Lower lobe of right lung (tissue), 2 donors: ENCODE results near the gene SKAP1. TPM values are rescaled to one million over a fixed set of nuclear protein-coding genes. Genes with fewer than 3 reads are reported as not detected.

ENCODE experiments used
- ATAC-seq, 2 donors: fragments of 200-7000 bp; cut with Tn5 transposase; one replicate each; pipeline ENCODE4 v1.9.1; 2020 to 2022; ENCODE audit warnings: mild to moderate bottlenecking in 2 of 2, moderate library complexity in 2 of 2
- DNase-seq: peaks from one replicate; pipeline ENCODE4 v3.0.0-alpha.2; 2020
- H3K27ac ChIP-seq: fragments of 200-600 bp; one replicate; pipeline ENCODE4 v1.8.0; 2022
- H3K27me3 ChIP-seq: fragments of 200-600 bp; one replicate; pipeline ENCODE4 v1.8.0; 2022; ENCODE audit warnings: low read depth
- H3K36me3 ChIP-seq: fragments of 200-600 bp; one replicate; pipeline ENCODE4 v1.8.0; 2022; ENCODE audit warnings: mild to moderate bottlenecking
- H3K4me1 ChIP-seq: fragments of 200-600 bp; one replicate; pipeline ENCODE4 v1.8.0; 2022
- H3K4me3 ChIP-seq: fragments of 200-600 bp; one replicate; pipeline ENCODE4 v1.8.0; 2022; ENCODE audit warnings: mild to moderate bottlenecking
- H3K9me3 ChIP-seq: fragments of 200-600 bp; one replicate; pipeline ENCODE4 v1.8.0; 2022
- intact Hi-C: fragments of 100-400 bp; cut with DNase I; formaldehyde crosslinking; loops from one replicate; pipeline ENCODE4 v1.11.0; 2022
- total RNA-seq: library from RNA; stranded (reverse); fragmentation: NEBNext Ultra II Directional; extraction: Animal tissue kit (Norgen Biotek cat#: 25700); gene quantifications from one replicate; pipeline ENCODE4 v1.2.1, GENCODE V29; 2021
- TF ChIP-seq, protein P1 (sequence below): fragments of 200-600 bp; IDR thresholded peaks from one replicate; pipeline ENCODE4 v1.8.0; 2022; ENCODE audit warnings: antibody characterized with exemption, mild to moderate bottlenecking
- donor health status: DM: no; HTN: yes; CAD: no; lungs with severe emphysema.

Gene SKAP1
- total RNA-seq, 1 donor from 2014 or later, result 6.4 TPM

DNA sequence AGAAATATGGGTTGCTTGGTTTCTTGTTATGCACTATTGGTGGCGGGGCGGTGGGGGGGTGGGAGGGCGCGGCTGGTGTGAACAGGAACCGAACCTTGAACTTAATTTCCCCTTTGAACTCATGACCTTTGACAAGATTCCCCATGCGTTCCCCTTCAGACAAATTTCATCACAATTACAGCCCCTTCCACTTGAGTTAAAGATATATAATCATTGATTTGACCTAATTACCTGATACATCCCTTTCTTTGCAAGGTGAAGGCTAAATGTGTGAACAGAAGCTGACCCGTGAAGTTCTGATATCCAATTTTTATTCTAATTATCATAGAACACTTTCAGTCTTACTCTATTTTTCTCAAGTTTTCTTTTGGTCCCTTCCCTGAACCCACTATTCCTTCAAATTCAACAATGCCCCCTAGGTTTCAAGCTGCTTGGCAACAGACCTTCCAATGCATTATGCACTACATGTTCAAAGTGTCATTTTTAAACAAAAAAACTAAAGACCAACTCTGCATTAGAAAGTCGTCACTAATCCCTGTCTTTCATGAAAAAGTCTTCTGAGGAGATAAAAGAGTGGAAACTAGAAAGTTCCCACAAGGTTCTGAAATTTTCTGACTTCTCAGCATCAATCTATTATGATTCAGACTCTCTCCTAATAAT, 116.8 kb downstream of the SKAP1 start:
- TF ChIP-seq, protein P1, sequence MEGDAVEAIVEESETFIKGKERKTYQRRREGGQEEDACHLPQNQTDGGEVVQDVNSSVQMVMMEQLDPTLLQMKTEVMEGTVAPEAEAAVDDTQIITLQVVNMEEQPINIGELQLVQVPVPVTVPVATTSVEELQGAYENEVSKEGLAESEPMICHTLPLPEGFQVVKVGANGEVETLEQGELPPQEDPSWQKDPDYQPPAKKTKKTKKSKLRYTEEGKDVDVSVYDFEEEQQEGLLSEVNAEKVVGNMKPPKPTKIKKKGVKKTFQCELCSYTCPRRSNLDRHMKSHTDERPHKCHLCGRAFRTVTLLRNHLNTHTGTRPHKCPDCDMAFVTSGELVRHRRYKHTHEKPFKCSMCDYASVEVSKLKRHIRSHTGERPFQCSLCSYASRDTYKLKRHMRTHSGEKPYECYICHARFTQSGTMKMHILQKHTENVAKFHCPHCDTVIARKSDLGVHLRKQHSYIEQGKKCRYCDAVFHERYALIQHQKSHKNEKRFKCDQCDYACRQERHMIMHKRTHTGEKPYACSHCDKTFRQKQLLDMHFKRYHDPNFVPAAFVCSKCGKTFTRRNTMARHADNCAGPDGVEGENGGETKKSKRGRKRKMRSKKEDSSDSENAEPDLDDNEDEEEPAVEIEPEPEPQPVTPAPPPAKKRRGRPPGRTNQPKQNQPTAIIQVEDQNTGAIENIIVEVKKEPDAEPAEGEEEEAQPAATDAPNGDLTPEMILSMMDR, result no peak
- intact Hi-C loops, result no loop called here
- Histone ChIP-seq H3K4me3 (no peak overlapping the region), H3K9me3 (no peaks in the 10 kb centered on the region), H3K36me3 (no peaks in the 10 kb centered on the region), H3K4me1 (no peaks in the 10 kb centered on the region), H3K27ac (no peak overlapping the region), H3K27me3 (peaks cover 55% of the 10 kb centered on the region)
- DNase-seq (no peak), ATAC-seq (no peak)

DNA sequence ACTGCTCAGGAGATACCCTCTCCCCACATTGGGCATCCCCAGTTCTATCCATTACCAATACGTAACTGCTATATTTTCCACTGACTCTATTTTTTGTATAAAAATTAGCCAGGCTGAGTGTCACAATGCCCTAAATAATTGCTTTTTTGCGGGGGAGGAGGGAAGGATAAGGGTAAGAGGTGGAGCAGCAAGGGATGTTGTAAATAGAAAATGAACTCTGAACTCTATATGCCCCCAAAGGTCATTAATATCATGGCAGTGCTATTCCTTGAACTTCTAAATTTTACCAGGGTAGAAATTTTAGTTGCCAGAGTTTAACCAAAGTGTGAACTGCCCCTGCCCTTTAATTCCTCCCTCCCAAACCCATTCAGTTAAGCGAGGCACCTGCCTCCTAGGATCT, 118.7 kb downstream of the SKAP1 start:
- no peaks in the 10 kb centered on the region for H3K36me3 ChIP-seq
- DNase-seq, result no peak
- no peak overlapping the region for H3K4me3 ChIP-seq
- no peaks in the 10 kb centered on the region for H3K4me1 ChIP-seq
- H3K27me3 ChIP-seq, result peaks cover 67% of the 10 kb centered on the region
- TF ChIP-seq, protein P1, result no peak
- no peak overlapping the region for H3K27ac ChIP-seq
- no peak for ATAC-seq
- no peaks in the 10 kb centered on the region for H3K9me3 ChIP-seq
- intact Hi-C loops, result no loop called here

DNA sequence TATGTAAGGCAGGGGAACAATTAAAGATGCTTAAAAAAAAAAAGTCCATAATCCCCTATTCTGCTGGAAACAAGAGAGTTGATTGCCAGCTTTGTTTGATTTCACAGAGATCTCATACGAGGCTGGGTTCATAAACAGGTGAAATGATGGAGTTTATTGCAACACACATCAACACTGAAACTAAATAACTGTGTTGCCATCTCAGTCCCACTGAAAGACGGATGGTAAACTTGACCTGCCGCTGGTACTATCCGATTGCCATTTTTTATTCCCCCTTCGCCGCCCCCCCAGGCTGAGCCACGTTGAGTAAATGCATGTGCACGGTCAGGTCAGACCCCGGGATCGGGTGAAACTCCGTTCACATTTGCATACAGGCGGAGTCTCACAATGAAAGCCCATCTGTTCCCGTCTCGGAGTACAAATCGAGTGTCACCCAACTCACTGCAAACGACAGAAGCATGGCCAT, 119.2 kb downstream of the SKAP1 start:
- H3K4me1 ChIP-seq, result no peaks in the 10 kb centered on the region
- no peak for ATAC-seq
- no peaks in the 10 kb centered on the region for H3K9me3 ChIP-seq
- DNase-seq, result no peak
- intact Hi-C loops, result no loop called here
- H3K27ac ChIP-seq, result no peak overlapping the region
- no peaks in the 10 kb centered on the region for H3K36me3 ChIP-seq
- TF ChIP-seq, protein P1, result no peak
- no peak overlapping the region for H3K4me3 ChIP-seq
- H3K27me3 ChIP-seq, result peaks cover 67% of the 10 kb centered on the region

DNA sequence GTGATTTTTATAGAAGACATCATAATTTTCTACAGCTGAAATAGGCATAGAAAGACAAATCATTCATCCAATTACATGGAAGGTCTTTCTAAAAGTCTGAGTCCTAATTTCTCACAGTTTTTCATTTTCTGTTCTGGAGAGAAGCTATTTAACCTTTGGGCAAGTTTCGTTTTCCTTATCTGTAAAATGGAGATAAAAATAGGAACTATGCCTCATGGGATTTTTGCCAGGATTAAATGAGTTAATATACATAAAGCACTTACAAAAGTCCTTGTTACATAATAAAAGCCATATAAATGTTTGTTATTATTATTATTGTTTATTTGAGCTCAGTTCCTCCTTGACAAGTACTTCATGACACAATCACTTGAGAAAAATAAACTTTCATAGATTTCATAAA, 121.4 kb downstream of the SKAP1 start:
- TF ChIP-seq, protein P1, result no peak
- Histone ChIP-seq H3K9me3 (no peaks in the 10 kb centered on the region), H3K27me3 (peaks cover 74% of the 10 kb centered on the region), H3K27ac (no peak overlapping the region), H3K36me3 (no peaks in the 10 kb centered on the region), H3K4me3 (no peak overlapping the region), H3K4me1 (no peaks in the 10 kb centered on the region)
- ATAC-seq (no peak), DNase-seq (no peak)
- intact Hi-C loops, result no loop called here

DNA sequence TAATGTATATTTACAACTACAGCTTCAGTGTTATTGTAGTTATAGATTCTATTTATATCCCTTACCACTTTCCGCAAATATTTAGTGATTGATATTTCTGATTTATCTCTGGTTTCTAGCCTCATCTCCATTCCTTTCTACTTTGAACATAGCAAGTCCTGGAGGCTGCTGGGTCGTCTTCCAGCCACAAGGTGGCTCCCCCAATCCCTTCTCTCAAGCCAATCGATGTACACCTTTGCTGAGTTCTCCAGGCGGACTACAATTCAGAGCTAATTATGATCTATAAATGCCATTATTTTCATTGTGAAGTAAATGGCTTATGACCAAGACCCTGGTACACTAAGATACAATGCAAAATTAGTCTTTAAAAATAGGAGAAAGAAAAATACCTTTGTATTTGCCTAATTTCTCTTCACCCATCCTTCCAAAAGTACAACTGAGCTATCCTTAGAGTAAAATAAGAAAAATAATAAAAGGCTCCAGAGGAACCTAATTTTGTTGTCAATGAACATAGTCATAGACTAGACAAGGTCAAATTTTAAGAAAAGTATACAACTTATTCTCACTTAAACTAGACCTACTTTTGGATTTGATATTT, 122.1 kb downstream of the SKAP1 start:
- Histone ChIP-seq H3K9me3 (no peaks in the 10 kb centered on the region), H3K27ac (no peak overlapping the region), H3K4me1 (no peaks in the 10 kb centered on the region), H3K4me3 (no peak overlapping the region), H3K27me3 (peaks cover 75% of the 10 kb centered on the region), H3K36me3 (no peaks in the 10 kb centered on the region)
- ATAC-seq (peak; percentile 65 to 80), DNase-seq (peak; percentile 50)
- TF ChIP-seq, protein P1, result peak; percentile 87
- intact Hi-C loops, result no loop called here
